NCI-H1694 treated with DMSO at 0.1 percent for 48 hours (cell line): Measurements from ENCODE around the gene ERC2.

Experiments
- DNase-seq: peaks from one replicate; lab custom pipeline; 2025; lab: John Stamatoyannopoulos, UW

Gene ERC2

DNA sequence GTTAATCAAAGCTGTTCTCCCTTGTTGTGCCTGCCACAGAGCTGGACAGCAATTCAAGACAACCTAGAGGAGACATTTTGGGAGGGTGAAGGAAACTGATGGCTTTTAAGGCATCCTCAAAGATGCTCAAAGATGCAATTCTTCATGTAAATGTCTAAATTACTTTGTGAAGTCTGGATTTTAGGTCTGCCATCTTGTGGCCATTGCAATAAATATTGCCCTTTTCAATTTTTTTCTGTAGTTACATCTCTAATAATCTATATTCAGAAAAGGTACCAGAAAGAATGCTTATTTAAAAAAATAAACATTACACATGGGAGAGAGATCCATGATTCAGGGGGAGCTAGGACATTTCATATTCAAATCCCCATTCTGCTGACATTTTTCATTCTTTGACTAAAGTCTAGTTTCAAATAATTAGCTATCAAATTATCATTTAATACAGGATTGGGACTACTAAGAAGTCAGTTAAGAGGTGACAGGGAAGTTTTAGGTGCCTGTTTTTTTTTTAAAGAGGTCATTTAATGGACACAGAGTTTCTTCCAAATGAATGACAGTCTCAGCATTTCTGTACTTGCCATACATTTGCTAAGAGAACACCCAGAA, 721.4 kb downstream of the ERC2 start:
- no peak for DNase-seq

GRCh38 chr3:55742832-55743136, 725.5 kb downstream of the ERC2 start:
- DNase-seq, result no peak

- DNase-seq, result no peak
These were observed 726.0 kb downstream of the ERC2 start for GRCh38 chr3:55742022-55742831.

DNA sequence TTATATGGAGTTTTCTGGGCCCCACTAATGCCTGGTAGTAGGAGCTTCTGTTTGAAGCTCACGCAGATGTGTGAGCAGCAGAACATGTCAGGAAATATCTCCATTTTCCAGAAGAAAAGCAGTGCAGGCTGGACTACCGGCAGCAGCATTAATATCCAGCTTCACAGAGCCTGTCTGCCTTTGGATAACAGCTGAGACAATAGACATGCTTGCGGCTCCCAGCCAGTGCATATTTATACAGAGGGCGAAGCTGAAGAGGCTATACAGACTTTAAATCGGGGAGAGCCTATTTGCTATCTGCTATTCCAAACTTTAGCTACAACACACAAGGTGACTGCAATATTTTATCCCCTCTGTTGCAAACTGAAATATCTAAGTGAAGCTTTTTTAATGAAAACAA, 731.1 kb downstream of the ERC2 start:
- no peak for DNase-seq

DNA sequence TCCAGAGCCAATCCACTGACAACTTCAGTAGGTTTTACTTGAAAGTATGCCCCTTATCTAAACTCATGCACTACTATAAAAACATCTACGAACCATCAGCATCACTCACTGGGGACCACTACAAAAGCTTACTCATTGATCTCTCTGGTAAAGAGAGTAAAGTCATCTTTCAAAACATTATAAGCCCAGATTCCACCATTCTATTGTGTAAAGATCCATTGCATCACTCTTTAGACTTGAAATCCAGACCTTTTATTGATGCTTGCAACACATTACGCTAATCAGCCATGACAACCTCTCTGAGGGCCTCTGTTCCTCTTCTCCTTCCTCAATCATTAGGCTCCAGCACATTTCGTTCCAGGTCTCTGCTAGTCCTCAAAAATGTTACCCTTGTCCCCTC, 732.3 kb downstream of the ERC2 start:
- DNase-seq, result no peak

DNA sequence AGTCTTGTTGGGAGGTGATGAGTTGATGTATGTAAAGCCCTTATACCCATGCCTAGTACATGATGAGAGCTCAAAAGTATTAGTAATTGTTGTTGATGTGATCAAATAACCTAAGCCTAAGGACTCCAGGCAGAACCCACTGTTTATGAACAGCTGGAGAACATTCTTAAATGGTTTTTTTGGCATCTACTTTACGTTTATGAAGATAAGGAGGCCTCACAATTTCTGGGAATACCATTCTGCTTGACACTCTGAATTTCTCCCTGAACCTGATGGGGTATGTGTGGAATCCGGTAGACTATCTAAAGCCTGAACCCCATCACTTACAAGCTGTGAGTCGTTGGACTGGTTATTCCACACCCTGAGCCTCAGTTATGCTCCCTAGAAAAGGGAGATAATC, 736.5 kb downstream of the ERC2 start:
- DNase-seq, result no peak

DNA sequence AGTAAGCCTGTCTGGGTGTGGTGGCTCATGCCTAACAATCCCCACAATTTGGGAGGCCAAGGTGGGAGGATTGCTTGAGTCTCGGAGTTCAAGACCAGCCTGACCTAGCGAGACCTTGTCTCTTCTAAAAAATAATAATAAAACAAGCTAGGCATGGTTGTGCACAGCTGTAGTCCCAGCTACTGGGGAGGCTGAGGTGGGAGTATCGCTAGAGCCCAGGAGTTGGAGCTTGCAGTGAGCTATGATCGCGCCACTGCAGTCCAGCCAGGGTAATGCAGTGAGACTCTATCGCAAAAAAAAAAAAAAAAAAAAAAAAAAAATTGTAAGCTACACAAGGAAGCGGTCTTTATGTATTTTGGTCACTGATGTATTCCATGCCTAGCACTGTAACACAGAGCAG, 738.7 kb downstream of the ERC2 start:
- DNase-seq, result no peak

GRCh38 chr3:55728461-55729100, 739.7 kb downstream of the ERC2 start:
- DNase-seq, result no peak

- no peak for DNase-seq
These were observed 741.8 kb downstream of the ERC2 start for GRCh38 chr3:55726501-55726775.

GRCh38 chr3:55725681-55726500, 742.4 kb downstream of the ERC2 start:
- DNase-seq, result no peak

DNA sequence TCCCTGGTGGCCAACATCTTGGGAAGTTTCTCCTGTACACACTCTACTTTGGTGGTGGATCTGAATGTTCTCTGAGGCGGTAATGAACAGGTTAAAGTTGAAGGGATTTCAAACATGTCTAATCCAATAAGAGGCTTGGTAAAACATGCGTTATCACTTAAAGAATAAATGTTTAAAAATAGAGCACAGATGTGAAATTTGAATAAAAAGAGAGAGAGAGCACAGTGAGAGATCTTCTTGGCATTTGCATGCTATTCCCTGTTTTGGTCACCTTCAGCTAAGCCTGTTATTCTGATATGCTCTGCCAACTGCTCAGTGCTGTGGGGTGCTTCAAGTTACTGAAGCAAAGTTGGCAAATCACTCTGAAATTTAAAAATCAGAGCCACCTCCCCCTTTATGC, 743.4 kb downstream of the ERC2 start:
- no peak for DNase-seq

GRCh38 chr3:55724407-55724784, 743.9 kb downstream of the ERC2 start:
- DNase-seq, result no peak

- DNase-seq, result no peak
These were observed 744.4 kb downstream of the ERC2 start for GRCh38 chr3:55723653-55724406.

- DNase-seq, result no peak
These were observed 746.4 kb downstream of the ERC2 start for GRCh38 chr3:55721716-55722484.

- no peak for DNase-seq
These were observed 747.7 kb downstream of the ERC2 start for GRCh38 chr3:55720614-55721013.

GRCh38 chr3:55719508-55719907, 748.8 kb downstream of the ERC2 start:
- DNase-seq, result no peak

GRCh38 chr3:55719006-55719405, 749.3 kb downstream of the ERC2 start:
- no peak for DNase-seq

DNA sequence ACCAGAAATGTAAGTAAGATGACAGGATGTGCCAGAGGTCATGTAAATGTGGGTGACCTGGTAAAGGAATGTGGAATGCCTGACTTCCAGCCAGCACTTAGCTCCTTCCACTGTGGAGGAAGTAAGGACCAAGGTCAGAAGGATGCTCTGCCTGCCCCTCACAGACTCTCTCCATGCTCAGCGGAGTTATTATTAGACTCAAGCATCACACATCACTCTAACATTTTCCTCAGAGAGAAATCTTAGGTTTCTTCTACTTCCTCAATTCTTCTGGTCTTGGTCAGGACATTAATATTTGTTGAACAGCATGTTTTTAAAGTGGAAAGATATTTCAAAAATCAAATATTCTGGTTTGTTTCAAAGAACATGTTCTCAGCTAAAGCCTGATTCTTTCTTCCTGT, 749.7 kb downstream of the ERC2 start:
- DNase-seq, result no peak

- no peak for DNase-seq
These were observed 750.2 kb downstream of the ERC2 start for GRCh38 chr3:55718074-55718473.

DNA sequence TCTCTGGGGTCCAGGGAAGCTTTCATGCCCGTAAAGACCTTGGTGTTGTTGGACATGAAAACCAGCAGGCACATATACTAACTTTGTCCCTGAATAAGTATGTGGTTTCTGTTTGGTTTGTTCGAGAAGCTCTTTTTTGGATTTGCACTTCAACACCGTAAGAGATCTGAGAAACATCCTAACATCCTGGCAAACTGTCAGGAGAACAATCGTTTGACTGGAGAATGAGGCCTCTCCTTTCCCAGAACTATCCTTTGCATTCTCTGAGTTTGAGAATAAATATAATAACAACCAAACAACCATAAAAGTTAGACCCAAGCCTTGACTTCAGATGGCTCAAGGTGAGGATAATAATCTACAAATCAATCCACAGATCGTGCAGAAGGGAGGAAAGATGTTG, 750.8 kb downstream of the ERC2 start:
- no peak for DNase-seq

GRCh38 chr3:55716611-55717225, 751.5 kb downstream of the ERC2 start:
- DNase-seq, result no peak
